Measurements from ENCODE around the gene PANK2. TPM values are rescaled to one million over a fixed set of nuclear protein-coding genes. Genes with fewer than 3 reads are reported as not detected.
A peak's percentile ranks its signal among the peaks of the same experiment; 100 is the strongest.
"Not testable (repeated sequence)": the region's sequence is repeated elsewhere in the genome, so short reads cannot be mapped to it uniquely, and the experiment has no call there.

Gene PANK2
- total RNA-seq (2014; rRNA removed; shearing (Covaris generic); ENCODE audit: low replicate concordance) = 48.8 TPM in 2 replicates

DNA sequence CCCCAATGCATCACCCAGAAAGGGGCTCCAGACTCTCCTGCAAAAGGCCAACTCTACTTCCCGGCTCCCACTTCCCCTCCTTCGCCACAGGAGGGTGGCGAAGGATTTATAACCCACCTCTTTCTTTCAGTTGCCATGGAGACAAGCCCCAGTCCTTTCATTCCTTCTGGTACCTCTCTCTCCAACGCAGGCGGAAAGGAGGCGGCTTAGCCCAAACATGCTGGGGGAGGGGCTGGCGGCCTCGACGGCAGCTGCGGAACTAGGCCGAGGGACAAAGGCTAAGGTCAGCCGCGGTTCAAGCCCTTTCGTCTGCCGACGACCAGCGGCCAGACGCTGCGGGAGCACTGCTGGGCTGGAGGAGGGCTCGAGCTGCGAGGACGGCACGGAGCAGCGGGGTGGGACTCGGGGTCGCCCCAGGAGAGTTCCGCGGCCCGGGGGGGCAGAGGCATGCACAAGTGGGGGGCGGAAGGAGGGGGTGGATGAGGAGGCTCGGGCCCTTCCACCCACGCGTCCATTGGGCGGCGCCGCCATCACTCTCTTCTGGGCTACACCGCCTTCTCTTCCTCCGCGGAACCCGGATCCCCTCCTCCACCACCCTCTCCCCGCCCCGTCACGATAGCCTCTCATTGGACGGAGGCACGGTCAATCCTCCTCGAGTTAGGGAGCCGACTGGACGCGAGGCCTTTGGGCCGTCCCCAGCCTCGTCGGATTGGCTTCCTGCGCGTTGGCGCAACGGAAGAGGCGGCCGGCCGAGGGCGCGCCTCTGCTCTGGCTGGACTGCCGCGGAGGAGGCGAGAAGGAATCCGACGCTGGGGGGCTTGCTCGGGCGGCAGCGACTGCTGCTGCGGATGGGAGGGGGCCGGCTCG lies at the start of gene PANK2:
Gene PANK2 (plus strand): TSS at position 766 of the 867 bp plus-strand sequence.
- peak; percentile 100 for DNase-seq (ENCODE audit: low read depth)
- in situ Hi-C loops (cut with HindIII; ENCODE audit: low pct_unique_long_range_greater_than_20kb, low sequenced_read_pairs) = no loop called here

- DNase-seq (ENCODE audit: low read depth); in situ Hi-C loops (cut with HindIII; ENCODE audit: low pct_unique_long_range_greater_than_20kb, low sequenced_read_pairs): not testable (repeated sequence)
These were observed 49.0 kb upstream of the PANK2 start for GRCh38 chr20:3840201-3840600.

DNA sequence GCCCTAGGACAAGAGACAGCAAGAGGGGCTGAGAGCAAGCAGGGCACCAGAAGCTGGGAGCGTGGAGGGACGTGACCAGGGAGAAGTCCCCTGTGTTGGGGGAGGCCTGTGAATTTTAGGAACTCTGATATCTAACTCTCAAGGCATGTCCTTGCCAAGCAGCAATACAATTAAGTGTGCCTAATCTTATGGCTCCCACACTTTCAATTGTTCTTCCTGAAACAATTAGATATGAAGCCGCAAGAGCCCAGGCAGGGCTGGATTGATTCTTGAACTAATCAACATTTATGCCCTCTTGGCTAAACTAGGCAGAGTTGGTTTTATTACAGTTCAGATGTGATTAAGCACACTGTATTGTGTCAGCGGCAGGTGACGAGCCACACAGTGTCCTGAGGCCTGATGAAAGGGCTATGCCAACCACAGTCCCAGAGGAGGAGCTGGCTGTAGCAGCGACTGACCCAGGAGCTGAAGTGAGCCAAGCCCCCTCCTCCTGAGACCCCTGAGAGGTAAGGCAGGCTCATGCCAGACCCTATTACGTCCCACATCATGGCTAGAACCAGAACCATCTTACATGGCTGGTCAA lies 46.7 kb upstream of the PANK2 start:
- DNase-seq (ENCODE audit: low read depth) = no peak
- in situ Hi-C loops (cut with HindIII; ENCODE audit: low pct_unique_long_range_greater_than_20kb, low sequenced_read_pairs) = no loop called here

DNA sequence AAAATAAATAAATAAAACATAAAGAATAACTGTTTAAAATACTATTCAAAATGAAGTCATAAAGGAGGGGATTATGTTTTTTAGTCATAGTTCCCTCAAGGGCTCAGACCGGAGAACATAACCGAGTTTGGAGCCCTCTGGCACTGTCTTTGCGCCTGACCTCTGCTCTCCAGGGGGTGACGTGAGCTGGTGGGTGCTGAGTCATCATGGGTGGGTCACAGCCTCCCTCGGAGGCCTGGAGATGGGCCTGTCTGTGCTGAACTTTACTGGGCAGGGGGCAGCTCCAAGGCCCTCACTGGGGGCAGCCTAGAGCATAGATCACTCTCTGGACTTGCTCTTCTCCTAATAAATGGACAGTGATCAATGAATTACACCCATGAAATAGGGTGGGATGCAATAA lies 45.7 kb upstream of the PANK2 start:
- DNase-seq (ENCODE audit: low read depth) = peak; percentile 51
- in situ Hi-C loops (cut with HindIII; ENCODE audit: low pct_unique_long_range_greater_than_20kb, low sequenced_read_pairs) = no loop called here

- in situ Hi-C loops (cut with HindIII; ENCODE audit: low pct_unique_long_range_greater_than_20kb, low sequenced_read_pairs); DNase-seq (ENCODE audit: low read depth): not testable (repeated sequence)
These were observed 45.1 kb upstream of the PANK2 start for GRCh38 chr20:3843990-3844619.

- in situ Hi-C loops (cut with HindIII; ENCODE audit: low pct_unique_long_range_greater_than_20kb, low sequenced_read_pairs) = no loop called here
- no peak for DNase-seq (ENCODE audit: low read depth)
These were observed 42.8 kb upstream of the PANK2 start for GRCh38 chr20:3846378-3846739.

DNA sequence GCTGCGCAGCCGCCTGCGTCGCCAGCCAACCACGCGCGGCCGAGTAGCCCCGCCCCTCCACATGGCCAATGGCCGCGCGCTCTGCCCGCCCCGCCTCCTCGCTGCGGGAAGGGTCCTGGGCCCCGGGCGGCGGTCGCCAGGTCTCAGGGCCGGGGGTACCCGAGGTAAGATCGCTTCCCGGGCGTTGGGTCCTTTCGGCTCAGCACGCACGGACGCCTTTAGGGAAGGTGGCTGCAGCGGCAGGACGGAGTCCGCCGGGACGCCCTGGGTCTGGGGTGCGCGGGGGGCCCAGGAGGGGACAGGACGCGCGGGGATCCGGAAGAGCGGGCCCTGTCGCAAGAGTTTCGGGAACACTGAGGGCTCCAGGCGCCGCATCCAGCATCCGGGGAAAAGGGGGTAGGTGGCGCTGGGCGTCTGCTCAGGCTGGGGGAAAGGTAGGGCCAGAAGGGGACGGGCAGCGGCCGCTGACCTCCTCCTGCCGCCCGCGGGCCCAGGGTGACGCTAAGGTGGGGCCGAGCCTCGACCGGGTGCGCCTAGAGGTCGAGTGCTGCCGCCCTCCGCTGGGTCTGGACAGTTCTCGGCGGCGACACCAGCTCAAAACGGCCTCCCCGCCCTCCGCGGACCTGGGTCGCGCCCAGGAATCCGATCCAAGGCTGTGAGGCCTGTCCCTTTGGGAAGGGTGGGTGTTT lies 42.3 kb upstream of the PANK2 start, which contains the start of gene MAVS:
Gene MAVS (plus strand): TSS at position 95 of the 689 bp plus-strand sequence. CDS start 7,791 bp downstream, outside the sequence.
- peak; percentile 75 for DNase-seq (ENCODE audit: low read depth)

GRCh38 chr20:3847429-3847940 lies 41.7 kb upstream of the PANK2 start:
- DNase-seq (ENCODE audit: low read depth) = no peak
- in situ Hi-C loops (cut with HindIII; ENCODE audit: low pct_unique_long_range_greater_than_20kb, low sequenced_read_pairs) = no loop called here

More for the DNA sequence above, 42.3 kb upstream of the PANK2 start, which contains the start of gene MAVS:
- in situ Hi-C loops (cut with HindIII; ENCODE audit: low pct_unique_long_range_greater_than_20kb, low sequenced_read_pairs) = no loop called here

- in situ Hi-C loops (cut with HindIII; ENCODE audit: low pct_unique_long_range_greater_than_20kb, low sequenced_read_pairs) = no loop called here
- DNase-seq (ENCODE audit: low read depth) = no peak
These were observed 40.6 kb upstream of the PANK2 start for GRCh38 chr20:3848565-3848964.

DNA sequence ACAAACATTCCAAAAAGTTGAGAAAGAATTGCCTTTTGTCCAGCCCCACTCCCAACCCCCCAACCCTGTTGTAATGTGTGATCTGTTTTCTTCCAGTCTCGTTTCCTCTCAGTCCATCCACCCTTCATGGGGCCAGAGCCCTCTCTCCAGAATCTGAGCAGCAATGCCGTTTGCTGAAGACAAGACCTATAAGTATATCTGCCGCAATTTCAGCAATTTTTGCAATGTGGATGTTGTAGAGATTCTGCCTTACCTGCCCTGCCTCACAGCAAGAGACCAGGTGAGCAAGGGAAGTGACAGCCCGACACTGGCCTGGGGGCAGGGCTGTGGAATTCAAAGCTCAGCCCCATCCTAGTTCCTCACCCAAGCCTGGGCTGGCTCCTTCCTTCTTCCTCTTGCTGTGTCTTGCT lies 34.7 kb upstream of the PANK2 start:
- no peak for DNase-seq (ENCODE audit: low read depth)
- in situ Hi-C loops (cut with HindIII; ENCODE audit: low pct_unique_long_range_greater_than_20kb, low sequenced_read_pairs) = no loop called here

DNA sequence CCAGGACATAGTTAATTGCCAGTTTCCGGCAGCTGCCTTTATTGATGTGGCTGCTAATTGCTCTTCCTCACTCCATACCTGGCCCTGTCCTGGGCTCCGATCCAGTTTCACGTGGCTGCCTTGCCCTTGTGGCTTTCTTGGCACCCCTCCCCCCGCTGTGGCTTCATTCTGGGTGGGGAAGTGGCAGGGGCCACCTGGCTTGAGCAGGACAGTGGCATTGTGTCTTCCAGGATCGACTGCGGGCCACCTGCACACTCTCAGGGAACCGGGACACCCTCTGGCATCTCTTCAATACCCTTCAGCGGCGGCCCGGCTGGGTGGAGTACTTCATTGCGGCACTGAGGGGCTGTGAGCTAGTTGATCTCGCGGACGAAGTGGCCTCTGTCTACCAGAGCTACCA lies 31.8 kb upstream of the PANK2 start:
- no peak for DNase-seq (ENCODE audit: low read depth)
- in situ Hi-C loops (cut with HindIII; ENCODE audit: low pct_unique_long_range_greater_than_20kb, low sequenced_read_pairs) = no loop called here

DNA sequence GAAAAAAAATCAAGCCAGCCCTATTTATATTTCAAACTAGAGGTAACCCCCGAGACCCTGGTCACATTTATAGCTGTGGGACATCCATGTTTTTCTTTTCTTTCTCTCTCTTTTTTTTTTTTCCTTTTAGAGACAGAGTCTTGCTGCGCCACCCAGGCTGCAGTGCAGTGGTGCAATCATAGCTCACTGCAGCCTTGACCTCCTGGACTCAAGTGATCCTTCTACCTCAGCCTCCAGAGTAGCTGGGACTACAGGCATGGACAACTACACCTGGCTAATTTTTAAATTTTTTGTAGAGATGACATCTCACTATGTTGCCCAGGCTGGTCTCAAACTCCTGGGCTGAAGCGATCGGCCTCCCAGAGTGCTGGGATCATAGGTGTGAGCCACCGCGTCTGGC lies 30.5 kb upstream of the PANK2 start:
- in situ Hi-C loops (cut with HindIII; ENCODE audit: low pct_unique_long_range_greater_than_20kb, low sequenced_read_pairs) = no loop called here

DNA sequence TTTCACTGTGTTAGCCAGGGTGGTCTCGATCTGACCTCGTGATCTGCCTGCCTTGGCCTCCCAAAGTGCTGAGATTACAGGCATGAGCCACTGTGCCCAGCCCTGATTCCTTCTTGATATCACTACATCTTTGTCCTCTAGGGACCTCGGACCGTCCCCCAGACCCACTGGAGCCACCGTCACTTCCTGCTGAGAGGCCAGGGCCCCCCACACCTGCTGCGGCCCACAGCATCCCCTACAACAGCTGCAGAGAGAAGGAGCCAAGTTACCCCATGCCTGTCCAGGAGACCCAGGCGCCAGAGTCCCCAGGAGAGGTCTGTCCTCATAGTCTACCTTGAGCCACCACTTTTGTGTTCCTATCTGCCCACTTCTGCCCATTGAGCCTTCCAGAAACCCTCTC lies 28.0 kb upstream of the PANK2 start:
- DNase-seq (ENCODE audit: low read depth) = no peak
- in situ Hi-C loops (cut with HindIII; ENCODE audit: low pct_unique_long_range_greater_than_20kb, low sequenced_read_pairs) = no loop called here

More for the DNA sequence above, 30.5 kb upstream of the PANK2 start:
- no peak for DNase-seq (ENCODE audit: low read depth)

DNA sequence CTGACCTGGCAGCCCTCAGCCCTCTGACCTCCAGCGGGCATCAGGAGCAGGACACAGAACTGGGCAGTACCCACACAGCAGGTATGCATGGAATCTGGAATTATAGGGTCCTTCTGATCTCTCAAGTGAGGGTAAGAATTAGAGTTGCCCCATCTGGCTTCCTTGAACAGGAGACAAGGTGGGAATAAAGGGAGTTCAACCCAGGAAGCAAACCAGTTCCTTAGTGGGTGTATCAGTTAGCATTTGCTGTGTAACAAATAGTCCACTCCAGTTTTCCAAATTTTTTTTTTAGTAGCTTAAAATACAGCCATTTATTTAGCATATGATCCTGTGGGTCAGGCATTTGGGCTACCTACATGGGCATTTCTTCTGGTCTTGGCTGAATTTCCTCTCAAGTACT lies 26.9 kb upstream of the PANK2 start:
- in situ Hi-C loops (cut with HindIII; ENCODE audit: low pct_unique_long_range_greater_than_20kb, low sequenced_read_pairs) = no loop called here
- no peak for DNase-seq (ENCODE audit: low read depth)

- in situ Hi-C loops (cut with HindIII; ENCODE audit: low pct_unique_long_range_greater_than_20kb, low sequenced_read_pairs) = no loop called here
These were observed 25.9 kb upstream of the PANK2 start for GRCh38 chr20:3863317-3863716.

DNA sequence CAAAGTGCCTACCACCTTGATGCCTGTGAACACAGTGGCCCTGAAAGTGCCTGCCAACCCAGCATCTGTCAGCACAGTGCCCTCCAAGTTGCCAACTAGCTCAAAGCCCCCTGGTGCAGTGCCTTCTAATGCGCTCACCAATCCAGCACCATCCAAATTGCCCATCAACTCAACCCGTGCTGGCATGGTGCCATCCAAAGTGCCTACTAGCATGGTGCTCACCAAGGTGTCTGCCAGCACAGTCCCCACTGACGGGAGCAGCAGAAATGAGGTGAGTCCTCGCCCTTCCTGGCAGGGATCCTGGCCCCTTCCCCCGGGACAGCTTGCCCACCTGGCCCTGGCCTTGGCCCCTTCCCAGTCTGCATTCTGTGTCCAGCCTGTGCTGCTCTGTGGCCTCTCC lies 24.7 kb upstream of the PANK2 start:
- in situ Hi-C loops (cut with HindIII; ENCODE audit: low pct_unique_long_range_greater_than_20kb, low sequenced_read_pairs) = no loop called here
- DNase-seq (ENCODE audit: low read depth) = no peak

More at GRCh38 chr20:3863317-3863716, 25.9 kb upstream of the PANK2 start:
- no peak for DNase-seq (ENCODE audit: low read depth)

DNA sequence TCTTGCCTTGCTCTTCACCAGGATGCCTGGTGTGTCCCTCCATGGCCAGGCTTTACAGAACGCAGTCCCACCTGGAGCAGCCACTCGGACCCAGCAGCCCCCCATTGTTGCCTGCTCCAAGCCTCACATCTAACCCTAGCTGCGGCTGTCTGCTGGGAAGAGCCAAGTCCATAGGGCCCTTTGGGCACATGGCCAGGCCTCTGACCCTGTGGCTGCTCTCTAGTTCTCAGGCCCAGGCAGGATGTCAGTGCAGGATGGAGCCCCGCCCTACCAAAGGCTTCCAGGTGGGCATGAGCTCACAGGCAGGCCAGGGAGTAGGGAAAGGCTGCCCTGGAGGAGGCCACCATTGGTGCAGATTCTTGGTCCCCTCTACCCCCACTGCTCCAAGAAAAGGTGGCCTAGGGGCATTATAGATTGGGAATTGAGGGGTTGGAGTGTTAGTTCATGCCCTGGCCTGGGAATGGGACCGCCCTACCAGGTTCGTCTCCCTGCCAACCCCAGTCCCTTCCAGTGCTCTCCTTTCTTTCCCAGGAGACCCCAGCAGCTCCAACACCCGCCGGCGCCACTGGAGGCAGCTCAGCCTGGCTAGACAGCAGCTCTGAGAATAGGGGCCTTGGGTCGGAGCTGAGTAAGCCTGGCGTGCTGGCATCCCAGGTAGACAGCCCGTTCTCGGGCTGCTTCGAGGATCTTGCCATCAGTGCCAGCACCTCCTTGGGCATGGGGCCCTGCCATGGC lies 23.9 kb upstream of the PANK2 start:
- no peak for DNase-seq (ENCODE audit: low read depth)
- in situ Hi-C loops (cut with HindIII; ENCODE audit: low pct_unique_long_range_greater_than_20kb, low sequenced_read_pairs) = no loop called here

All from Caki2 (cell line).